ENCODE data around the gene MYOD1.

- TF ChIP-seq CTCF (conservative IDR thresholded peaks at IDR 0.05; ENCODE audit: low read length) (no peak), EZH2phosphoT487 (IDR thresholded peaks at IDR 0.05; ENCODE audit: borderline replicate concordance, low read depth, low read length) (no peak)
Measured at GRCh38 chr11:17682848-17683247, 36.5 kb upstream of the MYOD1 start.
